Pancreas (tissue), 10 donors: ENCODE data around the gene VIT. TPM values are rescaled to one million over a fixed set of nuclear protein-coding genes. Genes with fewer than 3 reads are reported as not detected.

ENCODE experiments used
- ATAC-seq, 4 donors: fragments of 200-7000 bp; cut with Tn5 transposase; one replicate each; pipeline versions ENCODE4 v1.8.0 to v1.9.1; 2020; ENCODE audit warnings: mild to moderate bottlenecking in 4 of 4, moderate library complexity in 4 of 4
- DNase-seq, 6 donors: peaks; one replicate each; pipeline ENCODE4 v3.0.0-alpha.2; 2020
- FAIRE-seq: peaks from 2 replicates; lab custom pipeline; 2012; peaks lifted over from hg19 to GRCh38; lab: Jason Lieb, UNC
- H3K27ac ChIP-seq, 4 donors: fragments of 200-600 bp; sonication (generic); 1 replicate in 3 of 4; 2 replicates in 1 of 4; pipeline versions ENCODE4 v1.5.0 to v1.8.0; 2020
- H3K27me3 ChIP-seq, 4 donors: fragments of 200-600 bp; one replicate each; pipeline ENCODE4 v1.8.0; 2021
- H3K36me3 ChIP-seq, 3 donors: fragments of 200-600 bp; sonication (generic) in 1 of 3; one replicate each; pipeline versions ENCODE4 v1.5.0 to v1.8.0; 2020 to 2021
- H3K4me1 ChIP-seq, 3 donors: fragments of 200-600 bp; one replicate each; pipeline ENCODE4 v1.8.0; 2021
- H3K4me3 ChIP-seq, 4 donors: fragments of 200-600 bp; sonication (generic) in 2 of 4; one replicate each; pipeline versions ENCODE4 v1.5.0 to v1.8.0; 2020 to 2021
- H3K9me3 ChIP-seq, 4 donors: fragments of 200-600 bp; one replicate each; pipeline ENCODE4 v1.8.0; 2021
- WGBS, 2 donors: extraction: QIAGEN DNeasy Blood & Tissue Kit; methylation state at CpG; one replicate each; pipeline ENCODE4 v1.1.7; 2013; 5-methylcytosine and 5-hydroxymethylcytosine counted together
- intact Hi-C, 3 donors: fragments of 100-400 bp; cut with DNase I; formaldehyde crosslinking; loops; one replicate each; pipeline versions ENCODE4 v1.11.1 to v1.14.2; 2022
- polyA plus RNA-seq, 2 donors: library from polyadenylated mRNA; stranded (reverse); fragments of 200-250 nt; gene quantifications; one replicate each; pipeline ENCODE4 v1.2.3, GENCODE V29; 2013
- total RNA-seq, 6 donors: library from RNA; stranded (reverse); fragmentation: NEBNext Ultra II Directional in 4 of 6; extraction: Animal tissue kit (Norgen Biotek cat#: 25700) in 4 of 6; gene quantifications; one replicate each; pipeline versions ENCODE4 v1.2.1 to v1.2.4, GENCODE V29; 2021 to 2023
- TF ChIP-seq, protein P1 (sequence below), 4 donors: fragments of 200-600 bp; sonication (generic) in 3 of 4; IDR thresholded peaks; one replicate each; pipeline versions ENCODE4 v1.5.0 to v1.8.0; 2021; ENCODE audit warnings: antibody characterized with exemption in 4 of 4
- donor health status: healthy with polysubstance abuse.
- donor health status: DM: no; HTN: no; CAD: no; lungs with moderate emphysema.
- donor health status: DM: no; HTN: no; CAD: no.
- donor health status: control.
- donor health status: control.
- donor health status: Bipolar disorder and iron deficiency.
- donor health status: DM: yes; HTN: yes; CAD: no.
- donor health status: DM: no; HTN: no; CAD: no.
- donor health status: DM: no; HTN: no; CAD: no.
- donor health status: DM: yes; HTN: yes; CAD: no.

Gene VIT
- total and polyA plus RNA-seq, 8 donors: 0.19 to 2.9 (median 0.36) TPM

DNA sequence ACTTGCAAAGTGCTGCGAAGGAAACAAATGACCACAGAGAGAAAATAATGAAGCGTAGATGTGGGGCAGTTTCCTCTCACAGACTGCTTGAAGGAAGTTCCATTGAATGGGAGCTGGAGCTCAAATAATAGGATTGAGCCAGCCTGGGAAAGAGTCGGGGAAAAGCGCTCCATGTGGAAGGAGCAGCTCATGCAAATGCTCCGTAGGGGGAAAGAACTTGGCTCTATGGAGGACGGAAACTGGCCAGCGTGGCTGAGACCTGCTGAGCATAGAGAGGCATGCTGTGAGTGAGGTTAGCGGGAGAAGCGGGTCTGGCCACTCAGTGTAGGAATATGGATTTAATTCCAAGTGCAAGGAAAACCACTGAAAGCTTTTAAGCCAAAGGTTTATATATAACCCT, 28.6 kb upstream of the VIT start:
- Histone ChIP-seq H3K9me3 (no peaks in the 10 kb centered on the region), H3K4me3 (no peak overlapping the region), H3K4me1 (no peaks in the 10 kb centered on the region), H3K27me3 (peaks cover 0 to 4% (median 2%) of the 10 kb centered on the region in 4 donors), H3K36me3 (no peaks in the 10 kb centered on the region), H3K27ac (no peak overlapping the region)
- intact Hi-C loops: loop anchor here in 1 of 3 donors (10.0 kb wide), 1 partner anchor 313 kb away; the partner anchor contains the start of gene CRIM1
- DNase-seq: no peak
- WGBS, 2 donors: 67 to 71% methylated on average over 9 of the region's 9 CpGs
- no peak for ATAC-seq
- TF ChIP-seq, protein P1, sequence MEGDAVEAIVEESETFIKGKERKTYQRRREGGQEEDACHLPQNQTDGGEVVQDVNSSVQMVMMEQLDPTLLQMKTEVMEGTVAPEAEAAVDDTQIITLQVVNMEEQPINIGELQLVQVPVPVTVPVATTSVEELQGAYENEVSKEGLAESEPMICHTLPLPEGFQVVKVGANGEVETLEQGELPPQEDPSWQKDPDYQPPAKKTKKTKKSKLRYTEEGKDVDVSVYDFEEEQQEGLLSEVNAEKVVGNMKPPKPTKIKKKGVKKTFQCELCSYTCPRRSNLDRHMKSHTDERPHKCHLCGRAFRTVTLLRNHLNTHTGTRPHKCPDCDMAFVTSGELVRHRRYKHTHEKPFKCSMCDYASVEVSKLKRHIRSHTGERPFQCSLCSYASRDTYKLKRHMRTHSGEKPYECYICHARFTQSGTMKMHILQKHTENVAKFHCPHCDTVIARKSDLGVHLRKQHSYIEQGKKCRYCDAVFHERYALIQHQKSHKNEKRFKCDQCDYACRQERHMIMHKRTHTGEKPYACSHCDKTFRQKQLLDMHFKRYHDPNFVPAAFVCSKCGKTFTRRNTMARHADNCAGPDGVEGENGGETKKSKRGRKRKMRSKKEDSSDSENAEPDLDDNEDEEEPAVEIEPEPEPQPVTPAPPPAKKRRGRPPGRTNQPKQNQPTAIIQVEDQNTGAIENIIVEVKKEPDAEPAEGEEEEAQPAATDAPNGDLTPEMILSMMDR (IDR thresholded peaks at IDR 0.05): no peak
- no peak for FAIRE-seq

GRCh38 chr2:36670881-36671595, 25.5 kb upstream of the VIT start:
- Histone ChIP-seq H3K4me3 (no peak overlapping the region), H3K27ac (no peak overlapping the region), H3K27me3 (peaks cover 0 to 3% (median 0%) of the 10 kb centered on the region in 4 donors), H3K9me3 (no peaks in the 10 kb centered on the region), H3K4me1 (no peaks in the 10 kb centered on the region), H3K36me3 (no peaks in the 10 kb centered on the region)
- no peak for ATAC-seq
- FAIRE-seq: no peak
- intact Hi-C loops: no loop called here
- WGBS, 2 donors: 63 to 68% methylated on average over 6 of the region's 6 CpGs
- TF ChIP-seq, protein P1 (IDR thresholded peaks at IDR 0.05): no peak
- DNase-seq: no peak

DNA sequence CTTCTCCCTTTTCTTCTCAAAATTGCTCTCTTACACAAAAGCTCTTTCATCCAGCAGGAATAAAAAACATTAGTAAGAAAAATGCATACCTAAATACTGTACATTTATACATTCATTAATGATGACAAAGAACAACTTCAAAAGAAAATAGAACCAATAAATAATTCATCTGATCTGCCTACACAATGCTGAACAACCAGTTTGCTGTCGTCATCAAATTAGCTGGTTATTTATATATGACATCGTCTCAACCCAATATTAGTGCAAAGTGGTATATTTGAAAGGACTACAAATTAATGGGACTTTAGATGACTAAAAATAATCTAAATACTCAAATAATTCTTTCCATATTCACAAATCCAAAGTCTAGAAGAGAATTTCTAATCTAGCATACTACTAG, 24.8 kb upstream of the VIT start:
- Histone ChIP-seq H3K9me3 (no peaks in the 10 kb centered on the region), H3K4me1 (no peaks in the 10 kb centered on the region), H3K27me3 (peaks cover 0 to 3% (median 0%) of the 10 kb centered on the region in 4 donors), H3K4me3 (no peak overlapping the region), H3K27ac (no peak overlapping the region), H3K36me3 (no peaks in the 10 kb centered on the region)
- intact Hi-C loops: no loop called here
- DNase-seq (no peak), FAIRE-seq (peak; percentile 13), ATAC-seq (no peak)
- WGBS, 2 donors: 83 to 87% methylated on average over 2 of the region's 2 CpGs
- TF ChIP-seq, protein P1 (IDR thresholded peaks at IDR 0.05): no peak

GRCh38 chr2:36672199-36672598, 24.3 kb upstream of the VIT start:
- Histone ChIP-seq H3K4me1 (no peaks in the 10 kb centered on the region), H3K27ac (no peak overlapping the region), H3K36me3 (no peaks in the 10 kb centered on the region), H3K27me3 (peaks cover 0 to 3% (median 0%) of the 10 kb centered on the region in 4 donors), H3K9me3 (no peaks in the 10 kb centered on the region), H3K4me3 (no peak overlapping the region)
- ATAC-seq (no peak), FAIRE-seq (peak; percentile 32), DNase-seq (no peak)
- intact Hi-C loops: no loop called here
- TF ChIP-seq, protein P1 (IDR thresholded peaks at IDR 0.05): no peak
- WGBS, 2 donors: 42 to 61% methylated on average over 1 of the region's 1 CpG

DNA sequence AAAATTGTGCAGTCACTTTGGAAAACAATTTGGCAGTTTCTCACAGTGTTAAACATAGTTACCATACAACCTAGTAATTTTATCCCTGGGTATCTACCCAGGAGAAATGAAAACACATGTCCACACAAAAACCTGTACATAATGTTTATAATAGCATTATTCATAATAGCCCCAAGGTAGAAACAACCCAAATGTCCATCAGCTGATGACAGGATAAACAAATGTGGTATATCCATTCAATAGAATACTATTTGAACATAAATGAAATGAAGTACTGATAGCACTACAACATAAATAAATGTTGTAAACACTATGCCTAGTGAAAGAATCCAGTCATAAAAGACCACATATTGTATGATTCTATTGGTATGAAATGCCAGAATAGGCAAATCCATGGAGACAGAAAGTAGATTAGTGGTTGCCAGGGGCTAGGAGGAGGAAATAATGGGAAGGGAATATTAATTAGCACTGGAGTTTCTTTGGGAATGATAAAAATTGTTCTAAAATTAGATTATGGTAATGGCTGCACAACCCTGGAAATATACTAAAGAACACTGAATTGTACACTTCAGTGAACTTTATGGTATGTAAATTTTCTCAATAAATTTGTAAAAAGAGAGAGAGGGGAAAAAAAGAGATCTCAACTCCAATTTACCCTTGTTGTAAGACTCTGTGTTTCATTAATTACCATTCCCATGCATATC, 20.8 kb upstream of the VIT start:
- H3K27me3 ChIP-seq: no peaks in the 10 kb centered on the region
- TF ChIP-seq, protein P1 (IDR thresholded peaks at IDR 0.05): no peak
- no peak overlapping the region for H3K4me3 ChIP-seq
- ATAC-seq (no peak), DNase-seq (no peak), FAIRE-seq (no peak)
- no peaks in the 10 kb centered on the region for H3K36me3 ChIP-seq
- intact Hi-C loops: no loop called here
- no peak overlapping the region for H3K27ac ChIP-seq
- no peaks in the 10 kb centered on the region for H3K9me3 ChIP-seq
- H3K4me1 ChIP-seq: no peaks in the 10 kb centered on the region
